K562 (cell line): Measurements from ENCODE around the gene HADHB. TPM values are rescaled to one million over a fixed set of nuclear protein-coding genes. Genes with fewer than 3 reads are reported as not detected.

ENCODE experiments used
- ATAC-seq: fragments of 200-7000 bp; cut with Tn5 transposase; 3 replicates; pipeline ENCODE4 v1.9.1; 2020; ENCODE audit warnings: moderate library complexity
- BruUV-seq: library from RNA; stranded (reverse); fragments of 400-500 nt; replicated peaks from 2 replicates; lab custom pipeline; 2021; lab: Mats Ljungman, UMichigan
- CTCF ChIA-PET: fragments of 300-600 bp; formaldehyde crosslinking; extraction: SDS; loops from one replicate; lab custom pipeline; 2021; ENCODE audit warnings: low intra/inter-chr PET ratio; lab: Yijun Ruan, JAX
- POLR2A ChIA-PET: fragments of 300-600, 350-650 bp; sonication (Branson Sonifier 250); formaldehyde crosslinking; extraction: SDS; loops from one replicate; lab custom pipeline; 2021; ENCODE audit warnings: antibody characterized with exemption, inconsistent platforms; lab: Yijun Ruan, JAX
- DNase-seq, 4 experiments: peaks; one replicate each; pipeline versions ENCODE4 v3.0.0 to v3.0.0-alpha.2; 2011 to 2018; ENCODE audit warnings: low spot score in 3 of 4, mixed read lengths in 3 of 4; ENCODE audit errors: extremely low read depth in 1 of 4
- FAIRE-seq: peaks from 2 replicates; lab custom pipeline; 2011; peaks lifted over from hg19 to GRCh38; lab: Jason Lieb, UNC
- H2AFZ ChIP-seq: 2 replicates; pipeline ENCODE4 v1.6.0; 2011; ENCODE audit warnings: low read depth, low read length, control low read depth, inconsistent platforms
- H3K27ac ChIP-seq: fragments of 200-600 bp; 3 replicates; pipeline ENCODE4 v1.8.0; 2011; ENCODE audit warnings: low read depth, mild to moderate bottlenecking, control low read depth, inconsistent platforms, low read length, moderate library complexity, mixed read lengths; ENCODE audit errors: extremely low read depth
- H3K27me3 ChIP-seq, 2 experiments: fragments of 300-600 bp in 1 of 2; 2 replicates in 1 of 2; 3 replicates in 1 of 2; pipeline versions ENCODE4 v1.6.0 to v1.8.0; 2011; ENCODE audit warnings: inconsistent platforms in 2 of 2, low read length in 2 of 2, mild to moderate bottlenecking in 1 of 2, mixed read lengths in 1 of 2, moderate library complexity in 1 of 2; ENCODE audit not compliant: control insufficient read depth in 2 of 2, insufficient read depth in 2 of 2
- H3K36me3 ChIP-seq: fragments of 300-600 bp; 3 replicates; pipeline ENCODE4 v1.8.0; 2011; ENCODE audit warnings: mild to moderate bottlenecking, low read length, inconsistent platforms; ENCODE audit not compliant: control insufficient read depth, insufficient read depth
- H3K4me1 ChIP-seq, 2 experiments: fragments of 200-600 bp in 1 of 2; replicated peaks in 1 of 2; 2 replicates in 1 of 2; 3 replicates in 1 of 2; pipeline versions ENCODE4 v1.5.1 to v1.8.0; 2011; ENCODE audit warnings: inconsistent platforms in 2 of 2, low read length in 2 of 2, mild to moderate bottlenecking in 1 of 2, mixed read lengths in 1 of 2, moderate library complexity in 1 of 2; ENCODE audit not compliant: control insufficient read depth in 2 of 2, insufficient read depth in 2 of 2
- H3K4me2 ChIP-seq: 2 replicates; pipeline ENCODE4 v1.6.1; 2011; ENCODE audit warnings: low read length, control low read depth, inconsistent platforms, mixed read lengths; ENCODE audit not compliant: insufficient read depth
- H3K4me3 ChIP-seq: fragments of 200-600 bp; sonication (generic), shearing (Covaris generic); 2 replicates; pipeline ENCODE4 v1.5.1; 2016; ENCODE audit warnings: control low read depth, inconsistent platforms
- H3K79me2 ChIP-seq: fragments of 200-600 bp; 3 replicates; pipeline ENCODE4 v1.8.0; 2011; ENCODE audit warnings: low read length, inconsistent platforms; ENCODE audit not compliant: control insufficient read depth, insufficient read depth
- H3K9ac ChIP-seq, 2 experiments: 2 replicates each; pipeline versions ENCODE4 v1.6.0 to v1.6.1; 2011; ENCODE audit warnings: low read depth in 2 of 2, low read length in 2 of 2, control low read depth in 1 of 2, inconsistent platforms in 1 of 2, mild to moderate bottlenecking in 1 of 2, mixed read lengths in 1 of 2; ENCODE audit not compliant: insufficient read depth in 1 of 2
- H3K9me1 ChIP-seq: one replicate; pipeline ENCODE4 v1.6.0; 2011; ENCODE audit warnings: inconsistent platforms, mild to moderate bottlenecking, low read length, moderate library complexity; ENCODE audit not compliant: control insufficient read depth, insufficient read depth
- H3K9me3 ChIP-seq: replicated peaks from 2 replicates; pipeline ENCODE4 v1.5.1; 2011; ENCODE audit warnings: low read depth, low read length, inconsistent platforms; ENCODE audit not compliant: control insufficient read depth, insufficient read depth
- H4K20me1 ChIP-seq: replicated peaks from 2 replicates; pipeline ENCODE4 v1.6.1; 2011; ENCODE audit warnings: low read length, inconsistent platforms, mixed read lengths; ENCODE audit not compliant: control insufficient read depth, insufficient read depth
- ARID2 ChIP-seq: fragments of 450-650 bp; IDR thresholded peaks from 2 replicates; pipeline ENCODE4 v1.6.1; 2017; ENCODE audit warnings: antibody characterized with exemption, mild to moderate bottlenecking
- ATF7 ChIP-seq: fragments of 450-650 bp; IDR thresholded peaks from 2 replicates; pipeline ENCODE4 v1.7.1; 2014; ENCODE audit warnings: mild to moderate bottlenecking, moderate library complexity
- DIDO1 ChIP-seq: fragments of 450-650 bp; IDR thresholded peaks from 2 replicates; pipeline ENCODE4 v1.6.1; 2016; ENCODE audit warnings: low read depth, missing biosample characterization, missing genetic modification characterization
- E2F3 ChIP-seq: fragments of 250-450 bp; sonication (Bioruptor Pico); IDR thresholded peaks from 2 replicates; pipeline ENCODE4 v1.4.0; 2020; ENCODE audit warnings: mild to moderate bottlenecking
- FOS ChIP-seq: IDR thresholded peaks from 3 replicates; pipeline ENCODE4 v1.6.1; 2011; ENCODE audit not compliant: insufficient read length; ENCODE audit errors: extremely low read depth
- FOXJ2 ChIP-seq: fragments of 200-800 bp; sonication (Bioruptor generic); IDR thresholded peaks from 2 replicates; pipeline ENCODE4 v1.6.1; 2016; ENCODE audit warnings: missing genetic modification characterization, missing compliant biosample characterization
- HDAC2 ChIP-seq: fragments of 450-650 bp; IDR thresholded peaks from 2 replicates; pipeline ENCODE4 v1.6.1; 2016; ENCODE audit warnings: mild to moderate bottlenecking
- JUN ChIP-seq, 2 experiments: sonication (generic) in 1 of 2; formaldehyde crosslinking in 1 of 2; IDR thresholded peaks; 2 replicates each; pipeline versions ENCODE4 v1.6.1 to v1.8.0; 2012 to 2022; ENCODE audit warnings: borderline replicate concordance in 2 of 2, mild to moderate bottlenecking in 2 of 2, improper control_type of control experiment in 1 of 2, low read depth in 1 of 2, low read length in 1 of 2, missing genetic modification reagents in 1 of 2
- KDM1A ChIP-seq, 2 experiments: fragments of 450-650 bp; IDR thresholded peaks; 2 replicates each; pipeline ENCODE4 v1.6.1; 2016; ENCODE audit warnings: mild to moderate bottlenecking in 2 of 2
- KDM5B ChIP-seq: fragments of 200-600 bp; sonication (generic); IDR thresholded peaks from 2 replicates; pipeline ENCODE4 v1.6.1; 2012; ENCODE audit warnings: low read depth, mild to moderate bottlenecking, moderate library complexity, low read length, control low read depth, inconsistent platforms; ENCODE audit not compliant: insufficient replicate concordance
- NCOA1 ChIP-seq: fragments of 450-650 bp; IDR thresholded peaks from 2 replicates; pipeline ENCODE4 v1.6.1; 2016; ENCODE audit warnings: low read depth
- NEUROD1 ChIP-seq: fragments of 150-350 bp; IDR thresholded peaks from 2 replicates; pipeline ENCODE4 v1.6.1; 2014; ENCODE audit warnings: borderline replicate concordance, low read length, low read depth; ENCODE audit not compliant: partially characterized antibody
- RCOR1 ChIP-seq, 2 experiments: IDR thresholded peaks; 2 replicates each; pipeline ENCODE4 v1.6.1; 2012; ENCODE audit warnings: low read depth in 2 of 2, low read length in 2 of 2, borderline replicate concordance in 1 of 2, improper control_type of control experiment in 1 of 2
- SUPT5H ChIP-seq: fragments of 450-650 bp; IDR thresholded peaks from 2 replicates; pipeline ENCODE4 v1.6.1; 2016
- TCFL5 ChIP-seq: fragments of 250-450 bp; sonication (Bioruptor Pico); conservative IDR thresholded peaks from 2 replicates; pipeline ENCODE4 v1.6.1; 2021; ENCODE audit warnings: mild to moderate bottlenecking, moderate library complexity, matching md5 sums
- ZC3H11A ChIP-seq: IDR thresholded peaks from 2 replicates; pipeline ENCODE4 v1.6.1; 2012; ENCODE audit warnings: low read depth, low read length, improper control_type of control experiment
- ZEB2 ChIP-seq: fragments of 450-650 bp; IDR thresholded peaks from 2 replicates; pipeline ENCODE4 v1.6.1; 2016
- ZNF253 ChIP-seq: fragments of 250-450 bp; sonication (Bioruptor Pico); conservative IDR thresholded peaks from 2 replicates; pipeline ENCODE4 v1.6.1; 2021; ENCODE audit warnings: mild to moderate bottlenecking
- ZNF511 ChIP-seq: sonication (generic); formaldehyde crosslinking; IDR thresholded peaks from 2 replicates; pipeline ENCODE4 v1.8.0; 2022; ENCODE audit warnings: mild to moderate bottlenecking, missing genetic modification reagents
- ZNF561 ChIP-seq: fragments of 450-650 bp; formaldehyde crosslinking; conservative IDR thresholded peaks from 2 replicates; pipeline ENCODE4 v1.4.0; 2020; ENCODE audit warnings: mild to moderate bottlenecking, moderate library complexity
- WGBS: fragments of 100-300 bp; shearing (Covaris generic); methylation state at CpG from one replicate; pipeline ENCODE4 v1.1.6; 2016; ENCODE audit warnings: low coverage, mixed read lengths; ENCODE audit not compliant: insufficient coverage; ENCODE audit errors: missing lambda C conversion rate; 5-methylcytosine and 5-hydroxymethylcytosine counted together
- in situ Hi-C: fragments of 300-500 bp; cut with MboI; formaldehyde crosslinking; loops from 4 replicates; pipeline ENCODE4 v1.15.0; 2018; ENCODE audit warnings: inconsistent platforms, mixed read lengths
- intact Hi-C: fragments of 100-400 bp; cut with micrococcal nuclease; formaldehyde crosslinking; loops from 2 replicates; pipeline ENCODE4 v1.14.2; 2022
- polyA plus RNA-seq, 8 experiments: library from polyadenylated mRNA; depleted of rRNA in 4 of 8; stranded (reverse) in 5 of 8; unstranded in 3 of 8; fragments of >200 nt; fragmentation: Nextera tagmentation in 2 of 8; fragmentation: Illumina TruSeq in 1 of 8; extraction: Ambion mirVana in 2 of 8; extraction: Trizol in 1 of 8; gene quantifications; 2 replicates each; pipeline versions ENCODE4 v1.2.1 to v1.2.3, GENCODE V29; 2011 to 2014; ENCODE audit warnings: inconsistent platforms in 1 of 8, missing spikeins in 1 of 8
- total RNA-seq, 7 experiments: library from RNA; depleted of rRNA in 6 of 7; stranded (reverse); fragments of >200 nt in 6 of 7; fragmentation: Illumina TruSeq in 2 of 7; extraction: Trizol in 2 of 7; gene quantifications; 2 replicates each; pipeline versions ENCODE4 v1.2.1 to v1.2.3, GENCODE V29; 2011 to 2021; ENCODE audit warnings: low replicate concordance in 1 of 7

HADHB gene
- total and polyA plus RNA-seq, 9 of the 15 experiments (the other 6 are each of a cell fraction or from before 2014, with no cell fraction given): 67.3 to 199 (median 100) TPM

- in situ Hi-C loops: no loop called here
- TF ChIP-seq ATF7: no peak
- TF ChIP-seq KDM5B: no peak
- no peak for TF ChIP-seq SUPT5H
- TF ChIP-seq HDAC2: no peak
- no peak for TF ChIP-seq TCFL5 (CRISPR knock-in tag)
- no peak for TF ChIP-seq ARID2
- no peak for TF ChIP-seq FOS
- TF ChIP-seq NCOA1: no peak
- no peak for TF ChIP-seq JUN (IDR thresholded peaks at IDR 0.05; ENCODE audit: borderline replicate concordance, low read depth, low read length)
- TF ChIP-seq JUN (CRISPR knock-in tag; IDR thresholded peaks at IDR 0.05; ENCODE audit: borderline replicate concordance): no peak
- TF ChIP-seq ZC3H11A: no peak
- no peak for TF ChIP-seq KDM1A (IDR thresholded peaks at IDR 0.05)
- TF ChIP-seq NEUROD1: no peak
- no peak for TF ChIP-seq ZNF253 (CRISPR knock-in tag)
- no peak for TF ChIP-seq FOXJ2 (tag)
- no peak for TF ChIP-seq ZEB2
- TF ChIP-seq ZNF511: no peak
- no peak for TF ChIP-seq RCOR1 (IDR thresholded peaks at IDR 0.05; ENCODE audit: borderline replicate concordance in 1 of 2, low read depth in 2 of 2, low read length in 2 of 2)
- no peak for TF ChIP-seq ZNF561 (CRISPR knock-in tag)
- no peak for TF ChIP-seq E2F3 (CRISPR knock-in tag)
- TF ChIP-seq DIDO1 (tag): no peak
- no peaks in the 10 kb centered on the region for H3K27me3 ChIP-seq
- ChIA-PET POLR2A (interaction anchor here (0.8 to 1.3 kb wide), 4 partner anchors 14 to 240 kb away, joined by 3 to 6 read pairs (median 3); partner anchors contain the start of gene HADHA), CTCF (no interaction called here)
- H3K9me3 ChIP-seq: no peaks in the 10 kb centered on the region; the same call in 1 of the 2 replicates
- DNase-seq (no peak), FAIRE-seq (no peak), ATAC-seq (no peak)
- intact Hi-C loops: no loop called here
- no peaks in the 10 kb centered on the region for H3K79me2 ChIP-seq
- no peaks in the 10 kb centered on the region for H3K4me1 ChIP-seq
- no peaks in the 10 kb centered on the region for H4K20me1 ChIP-seq
- 96% methylated on average over 3 of the region's 3 CpGs for WGBS
- H3K9ac ChIP-seq: no peak overlapping the region
- H3K9me1 ChIP-seq: no peaks in the 10 kb centered on the region
- no peak overlapping the region for H3K4me3 ChIP-seq
- no peak overlapping the region for H3K27ac ChIP-seq
- H2AFZ ChIP-seq: no peak overlapping the region
- BruUV-seq: no TSS peak
- H3K4me2 ChIP-seq: no peak overlapping the region
- peaks cover 96% of the 10 kb centered on the region for H3K36me3 ChIP-seq
Measured at GRCh38 chr2:26229595-26229994, 15.1 kb upstream of the HADHB start.
